ENCODE data around the gene CTTNBP2. TPM values are rescaled to one million over a fixed set of nuclear protein-coding genes. Genes with fewer than 3 reads are reported as not detected.

The CTTNBP2 gene
- total and polyA plus RNA-seq, 2 of the 4 experiments (the other 2 are of a cell fraction), result 6.6 to 11.3 TPM

- H4K20me1 ChIP-seq (ENCODE audit: insufficient read depth, low read length), result peaks cover 4% of the 10 kb centered on the region; the same call in 1 of the 2 replicates
- no peak overlapping the region for H4K5ac ChIP-seq (ENCODE audit: low read depth, low read length)
- H3K14ac ChIP-seq (replicated peaks; ENCODE audit: low read depth, low read length), result no peak overlapping the region
- H3K27me3 ChIP-seq (ENCODE audit: control insufficient read depth, insufficient read depth, low read length), result no peaks in the 10 kb centered on the region
- H2AFZ ChIP-seq (replicated peaks; ENCODE audit: low read length, poor library complexity), result no peak overlapping the region
- ChIA-PET CTCF (interaction anchor here (0.6 to 1.3 kb wide), 2 partner anchors 10 to 363 kb away, joined by 4 to 5 read pairs; no protein-coding TSS in a partner anchor), POLR2A (ENCODE audit: unreplicated experiment) (no interaction called here)
- H3K56ac ChIP-seq (ENCODE audit: extremely low read depth, insufficient read depth, low read length), result no peak overlapping the region
- no peak overlapping the region for H3K27ac ChIP-seq (ENCODE audit: insufficient read depth, low read length)
- no peaks in the 10 kb centered on the region for H3K9me3 ChIP-seq (ENCODE audit: control insufficient read depth, insufficient read depth, low read length)
- intact Hi-C loops (cut with micrococcal nuclease), result no loop called here
- peaks cover 0 to 18% of the 10 kb centered on the region in 2 experiments; a peak in 1 of 4 replicates for H3K79me1 ChIP-seq (ENCODE audit: low read depth in 1 of 2, low read length in 2 of 2)
- ATAC-seq (ENCODE audit: low read depth), result no peak
- H4K91ac ChIP-seq (ENCODE audit: insufficient read depth, low read depth, low read length), result no peak overlapping the region
- dilution Hi-C loops (cut with HindIII; ENCODE audit: low sequenced_read_pairs, unreplicated experiment), result no loop called here
- WGBS, 2 experiments (ENCODE audit: extremely low coverage in 2 of 2, insufficient read length in 1 of 2), result no CpG with 5 or more reads among the region's 5 CpGs
- TF ChIP-seq POLR2A (IDR thresholded peaks at IDR 0.05; ENCODE audit: low read depth, low read length) (no peak), CTCF (conservative IDR thresholded peaks at IDR 0.05; ENCODE audit: low read depth, low read length) (no peak), MAZ (IDR thresholded peaks at IDR 0.05; ENCODE audit: borderline replicate concordance, low read depth, low read length) (no peak), RCOR1 (IDR thresholded peaks at IDR 0.05; ENCODE audit: insufficient replicate concordance, low read length) (no peak), ELK1 (IDR thresholded peaks at IDR 0.05; ENCODE audit: borderline replicate concordance, low read depth, low read length) (no peak), RAD21 (IDR thresholded peaks at IDR 0.05; ENCODE audit: low read length) (no peak), BHLHE40 (IDR thresholded peaks at IDR 0.05; ENCODE audit: low read depth, low read length) (no peak), USF2 (IDR thresholded peaks at IDR 0.05; ENCODE audit: low read depth, low read length) (no peak), NFE2L2 (IDR thresholded peaks at IDR 0.05; ENCODE audit: low read depth, low read length) (no peak), FOS (IDR thresholded peaks at IDR 0.05; ENCODE audit: low read depth, low read length) (no peak), CEBPB (IDR thresholded peaks at IDR 0.05; ENCODE audit: low read depth, low read length) (no peak), SMC3 (IDR thresholded peaks at IDR 0.05; ENCODE audit: low read depth, low read length) (no peak), MXI1 (IDR thresholded peaks at IDR 0.05; ENCODE audit: borderline replicate concordance, low read depth, low read length) (no peak), MAFK (IDR thresholded peaks at IDR 0.05; ENCODE audit: low read depth, low read length) (no peak), RFX5 (IDR thresholded peaks at IDR 0.05; ENCODE audit: low read depth, low read length) (no peak), CHD1 (IDR thresholded peaks at IDR 0.05; ENCODE audit: low read depth, low read length) (no peak)
- H2BK20ac ChIP-seq (ENCODE audit: low read depth, low read length), result no peak overlapping the region
- no peak overlapping the region for H3K4ac ChIP-seq (ENCODE audit: low read depth, low read length)
- H3K9me1 ChIP-seq (ENCODE audit: insufficient read depth, low read length), result peaks cover 8% of the 10 kb centered on the region
- no peak overlapping the region for H4K8ac ChIP-seq (ENCODE audit: low read depth in 2 of 2, low read length in 2 of 2)
- no TSS peak for BruUV-seq (replicated peaks)
- H3K4me1 ChIP-seq (ENCODE audit: control insufficient read depth, insufficient read depth, low read length), result peaks cover 10% of the 10 kb centered on the region
- H3K9ac ChIP-seq (ENCODE audit: low read depth, low read length), result no peak overlapping the region
- no peak overlapping the region for H3K4me2 ChIP-seq (ENCODE audit: low read depth, low read length)
- no peak overlapping the region for H2BK5ac ChIP-seq (ENCODE audit: low read depth, low read length, poor library complexity, severe bottlenecking)
- H3K36me3 ChIP-seq (ENCODE audit: control insufficient read depth, insufficient read depth, low read length), result no peaks in the 10 kb centered on the region
- H2AK9ac ChIP-seq (replicated peaks; ENCODE audit: low read depth, low read length, poor library complexity), result no peak overlapping the region
- DNase-seq, result no peak
- H3K23ac ChIP-seq (ENCODE audit: low read depth, low read length), result no peak overlapping the region
- no peak overlapping the region for H3K18ac ChIP-seq (ENCODE audit: low read depth, low read length)
- no peak overlapping the region for H3K4me3 ChIP-seq (ENCODE audit: insufficient read depth, low read depth, low read length)
- H2BK120ac ChIP-seq (ENCODE audit: low read depth, low read length), result no peak overlapping the region
- H2BK15ac ChIP-seq (ENCODE audit: low read depth, low read length), result no peak overlapping the region
- in situ Hi-C loops (cut with MboI; ENCODE audit: low sequenced_read_pairs), result no loop called here
- H2AK5ac ChIP-seq (ENCODE audit: low read depth, low read length), result no peak overlapping the region
These were observed 42.8 kb downstream of the CTTNBP2 start for GRCh38 chr7:117830422-117830954.
